Measurements from ENCODE around the gene ADORA2A. TPM values are rescaled to one million over a fixed set of nuclear protein-coding genes. Genes with fewer than 3 reads are reported as not detected.

The ADORA2A gene
- total and polyA plus RNA-seq, 4 donors, result 5.5 to 54.9 (median 22.8) TPM

DNA sequence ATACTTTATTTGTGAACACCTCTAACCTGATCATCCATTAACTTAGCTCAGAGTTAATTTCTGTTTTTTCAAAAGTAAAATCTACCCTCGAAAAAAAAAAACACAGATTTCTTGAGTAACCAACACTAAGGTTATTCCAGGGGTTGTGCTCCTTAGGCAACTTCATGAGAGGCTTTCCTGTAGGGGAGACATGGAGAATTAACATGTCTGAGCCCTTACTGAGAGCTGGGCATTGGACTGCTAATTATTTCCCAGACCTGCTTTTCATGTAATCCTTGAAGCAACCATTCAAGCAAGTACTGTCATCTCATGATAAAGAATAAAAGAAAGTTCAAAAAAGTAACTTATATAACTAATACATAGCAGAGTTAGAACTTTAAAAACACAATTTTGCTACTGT, 54.2 kb downstream of the ADORA2A start:
- H3K9me3 ChIP-seq (ENCODE audit: control insufficient read depth in 4 of 4, insufficient read depth in 3 of 4, low read length in 3 of 4), result no peaks in the 10 kb centered on the region
- DNase-seq (no peak), ATAC-seq (ENCODE audit: insufficient read depth, low FRiP score) (no peak)
- WGBS, 2 donors, result 51 to 68% methylated on average over 1 of the region's 1 CpG
- no peak overlapping the region for H3K27ac ChIP-seq (ENCODE audit: low read depth in 1 of 2, low read length in 1 of 2)
- no peaks in the 10 kb centered on the region for H3K27me3 ChIP-seq (ENCODE audit: control insufficient read depth in 3 of 3, insufficient read depth in 3 of 3, low read length in 2 of 3)
- H3K4me3 ChIP-seq, result no peak overlapping the region
- no peaks in the 10 kb centered on the region for H3K36me3 ChIP-seq (ENCODE audit: control insufficient read depth in 4 of 4, insufficient read depth in 4 of 4, low read length in 4 of 4)
- TF ChIP-seq, protein P1, sequence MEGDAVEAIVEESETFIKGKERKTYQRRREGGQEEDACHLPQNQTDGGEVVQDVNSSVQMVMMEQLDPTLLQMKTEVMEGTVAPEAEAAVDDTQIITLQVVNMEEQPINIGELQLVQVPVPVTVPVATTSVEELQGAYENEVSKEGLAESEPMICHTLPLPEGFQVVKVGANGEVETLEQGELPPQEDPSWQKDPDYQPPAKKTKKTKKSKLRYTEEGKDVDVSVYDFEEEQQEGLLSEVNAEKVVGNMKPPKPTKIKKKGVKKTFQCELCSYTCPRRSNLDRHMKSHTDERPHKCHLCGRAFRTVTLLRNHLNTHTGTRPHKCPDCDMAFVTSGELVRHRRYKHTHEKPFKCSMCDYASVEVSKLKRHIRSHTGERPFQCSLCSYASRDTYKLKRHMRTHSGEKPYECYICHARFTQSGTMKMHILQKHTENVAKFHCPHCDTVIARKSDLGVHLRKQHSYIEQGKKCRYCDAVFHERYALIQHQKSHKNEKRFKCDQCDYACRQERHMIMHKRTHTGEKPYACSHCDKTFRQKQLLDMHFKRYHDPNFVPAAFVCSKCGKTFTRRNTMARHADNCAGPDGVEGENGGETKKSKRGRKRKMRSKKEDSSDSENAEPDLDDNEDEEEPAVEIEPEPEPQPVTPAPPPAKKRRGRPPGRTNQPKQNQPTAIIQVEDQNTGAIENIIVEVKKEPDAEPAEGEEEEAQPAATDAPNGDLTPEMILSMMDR (IDR thresholded peaks at IDR 0.05; ENCODE audit: control extremely low read depth, extremely low read depth), result no peak
- H3K9ac ChIP-seq (ENCODE audit: insufficient read depth in 1 of 2, low read length in 2 of 2), result no peak overlapping the region
- H3K4me1 ChIP-seq (ENCODE audit: control insufficient read depth in 5 of 5, insufficient read depth in 5 of 5, low read length in 5 of 5), result peaks cover 0 to 4% (median 0%) of the 10 kb centered on the region in 5 donors

DNA sequence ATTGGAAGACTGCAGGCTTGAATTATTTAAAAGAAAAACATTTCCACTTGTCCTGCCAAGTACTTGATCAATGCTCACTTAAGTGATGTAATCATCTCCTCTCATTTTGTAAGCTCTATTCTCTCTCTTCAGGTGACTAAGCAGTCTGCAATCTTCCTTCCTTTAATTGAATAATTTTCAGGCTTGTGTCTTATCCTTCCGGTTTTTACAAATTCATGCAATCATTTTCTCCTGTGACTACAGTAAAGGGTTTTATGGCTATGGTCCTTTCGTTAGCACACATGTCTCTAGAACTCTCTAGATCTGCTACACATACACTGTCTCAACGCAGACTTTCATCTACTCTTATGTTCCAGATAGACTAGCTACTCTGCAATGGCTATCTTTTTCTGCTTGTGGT, 55.2 kb downstream of the ADORA2A start:
- 17 to 26% methylated on average over 3 of the region's 3 CpGs for WGBS, 2 donors
- H3K36me3 ChIP-seq (ENCODE audit: control insufficient read depth in 4 of 4, insufficient read depth in 4 of 4, low read length in 4 of 4), result no peaks in the 10 kb centered on the region

GRCh38 chr22:24482998-24483397, 55.6 kb downstream of the ADORA2A start:
- no peak overlapping the region for H3K9ac ChIP-seq (ENCODE audit: insufficient read depth in 1 of 2, low read length in 2 of 2)
- no peaks in the 10 kb centered on the region for H3K9me3 ChIP-seq (ENCODE audit: control insufficient read depth in 4 of 4, insufficient read depth in 3 of 4, low read length in 3 of 4)
- H3K4me3 ChIP-seq, result no peak overlapping the region
- ATAC-seq (ENCODE audit: insufficient read depth, low FRiP score) (no peak), DNase-seq (no peak)
- no peak overlapping the region for H3K27ac ChIP-seq (ENCODE audit: low read depth in 1 of 2, low read length in 1 of 2)
- peaks cover 0 to 4% (median 0%) of the 10 kb centered on the region in 5 donors for H3K4me1 ChIP-seq (ENCODE audit: control insufficient read depth in 5 of 5, insufficient read depth in 5 of 5, low read length in 5 of 5)
- H3K36me3 ChIP-seq (ENCODE audit: control insufficient read depth in 4 of 4, insufficient read depth in 4 of 4, low read length in 4 of 4), result no peaks in the 10 kb centered on the region
- H3K27me3 ChIP-seq (ENCODE audit: control insufficient read depth in 3 of 3, insufficient read depth in 3 of 3, low read length in 2 of 3), result no peaks in the 10 kb centered on the region
- TF ChIP-seq, protein P1 (IDR thresholded peaks at IDR 0.05; ENCODE audit: control extremely low read depth, extremely low read depth), result no peak
- 44 to 65% methylated on average over 2 of the region's 2 CpGs for WGBS, 2 donors

More for the DNA sequence above, 55.2 kb downstream of the ADORA2A start:
- Histone ChIP-seq H3K4me3 (no peak overlapping the region), H3K9ac (ENCODE audit: insufficient read depth in 1 of 2, low read length in 2 of 2) (no peak overlapping the region), H3K9me3 (ENCODE audit: control insufficient read depth in 4 of 4, insufficient read depth in 3 of 4, low read length in 3 of 4) (no peaks in the 10 kb centered on the region), H3K27ac (ENCODE audit: low read depth in 1 of 2, low read length in 1 of 2) (no peak overlapping the region), H3K4me1 (ENCODE audit: control insufficient read depth in 5 of 5, insufficient read depth in 5 of 5, low read length in 5 of 5) (peaks cover 0 to 4% (median 0%) of the 10 kb centered on the region in 5 donors), H3K27me3 (ENCODE audit: control insufficient read depth in 3 of 3, insufficient read depth in 3 of 3, low read length in 2 of 3) (no peaks in the 10 kb centered on the region)
- no peak for ATAC-seq (ENCODE audit: insufficient read depth, low FRiP score)
- DNase-seq, result peak in 1 of 3 donors; percentile 24
- TF ChIP-seq, protein P1 (IDR thresholded peaks at IDR 0.05; ENCODE audit: control extremely low read depth, extremely low read depth), result no peak

DNA sequence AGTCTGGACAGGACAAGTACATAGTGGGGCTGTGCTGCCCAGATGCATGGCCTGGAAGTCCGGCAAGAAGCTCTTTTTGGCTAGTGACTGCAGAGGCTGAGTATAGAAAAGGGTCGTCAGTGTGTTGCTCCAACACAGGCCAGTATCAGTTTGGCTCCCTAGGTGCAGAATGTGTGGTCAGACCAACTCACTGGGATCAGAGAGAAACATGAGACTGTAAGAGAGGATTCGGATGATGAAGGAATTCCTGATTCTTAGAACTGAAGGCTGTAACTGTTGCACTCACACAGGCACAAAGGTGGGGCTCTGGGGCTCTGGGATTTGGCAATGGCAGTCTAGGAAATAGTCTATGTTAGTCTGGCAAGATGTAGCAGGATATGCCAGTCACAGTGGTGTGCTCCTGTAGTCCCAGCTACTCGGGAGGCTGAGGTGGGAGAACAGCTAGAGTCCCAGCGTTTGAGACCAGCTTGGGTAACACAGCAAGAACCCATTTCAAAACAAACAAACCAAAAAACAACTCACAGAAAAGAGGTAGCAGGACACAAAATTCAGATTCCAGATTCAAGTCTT, 56.7 kb downstream of the ADORA2A start:
- no peak overlapping the region for H3K4me3 ChIP-seq
- H3K27me3 ChIP-seq (ENCODE audit: control insufficient read depth in 3 of 3, insufficient read depth in 3 of 3, low read length in 2 of 3), result no peaks in the 10 kb centered on the region
- peaks cover 0 to 4% (median 0%) of the 10 kb centered on the region in 5 donors for H3K4me1 ChIP-seq (ENCODE audit: control insufficient read depth in 5 of 5, insufficient read depth in 5 of 5, low read length in 5 of 5)
- ATAC-seq (ENCODE audit: insufficient read depth, low FRiP score) (no peak), DNase-seq (no peak)
- H3K36me3 ChIP-seq (ENCODE audit: control insufficient read depth in 4 of 4, insufficient read depth in 4 of 4, low read length in 4 of 4), result no peaks in the 10 kb centered on the region
- no peak overlapping the region for H3K9ac ChIP-seq (ENCODE audit: insufficient read depth in 1 of 2, low read length in 2 of 2)
- TF ChIP-seq, protein P1 (IDR thresholded peaks at IDR 0.05; ENCODE audit: control extremely low read depth, extremely low read depth), result no peak
- 65 to 83% methylated on average over 5 of the region's 5 CpGs for WGBS, 2 donors
- H3K9me3 ChIP-seq (ENCODE audit: control insufficient read depth in 4 of 4, insufficient read depth in 3 of 4, low read length in 3 of 4), result no peaks in the 10 kb centered on the region
- no peak overlapping the region for H3K27ac ChIP-seq (ENCODE audit: low read depth in 1 of 2, low read length in 1 of 2)
